HCT116 (cell line): ENCODE results near the gene ACP7. TPM values are rescaled to one million over a fixed set of nuclear protein-coding genes. Genes with fewer than 3 reads are reported as not detected.

Experiments used
- ATAC-seq: fragments of 200-7000 bp; cut with Tn5 transposase; 2 replicates; pipeline ENCODE4 v1.9.1; 2020; ENCODE audit warnings: mild to moderate bottlenecking, moderate library complexity
- BruUV-seq: library from RNA; stranded (reverse); fragments of 400-500 nt; replicated peaks from 2 replicates; lab custom pipeline; 2021; lab: Mats Ljungman, UMichigan
- CTCF ChIA-PET: fragments of 300-600 bp; sonication (Branson Sonifier 250); formaldehyde crosslinking; loops from one replicate; lab custom pipeline; 2021; ENCODE audit warnings: antibody characterized with exemption; lab: Charles Lee
- POLR2A ChIA-PET: fragments of 300-600, 350-600 bp; sonication (Branson Sonifier 250); formaldehyde crosslinking; loops from one replicate; lab custom pipeline; 2021; ENCODE audit warnings: antibody characterized with exemption; lab: Charles Lee
- RAD21 ChIA-PET, 2 experiments: fragments of 300-600 bp; sonication (Branson Sonifier 250); formaldehyde crosslinking; loops; one replicate each; lab custom pipeline; 2023; ENCODE audit warnings: low total read pairs in 2 of 2; ENCODE audit not compliant: uncharacterized antibody in 2 of 2, unreplicated experiment in 2 of 2, low non-redundant PET in 1 of 2; lab: Charles Lee
- DNase-seq: peaks from one replicate; pipeline ENCODE4 v3.0.0-alpha.2; 2010; ENCODE audit warnings: low read depth, low spot score
- H2AFZ ChIP-seq: fragments of 200-600 bp; shearing (Covaris generic), sonication (generic); 2 replicates; pipeline ENCODE4 v1.6.1; 2017; ENCODE audit warnings: low read depth, mixed run types, mixed read lengths, antibody characterized with exemption, low read length; ENCODE audit not compliant: poor library complexity, severe bottlenecking
- H3K27ac ChIP-seq: 2 replicates; pipeline ENCODE4 v1.5.1; 2012; ENCODE audit warnings: low read depth, low read length
- H3K27me3 ChIP-seq: fragments of 200-600 bp; sonication (generic); 2 replicates; pipeline ENCODE4 v1.6.1; 2016; ENCODE audit warnings: mixed run types, low read length, mixed read lengths; ENCODE audit not compliant: insufficient read depth
- H3K36me3 ChIP-seq, 2 experiments: fragments of 200-500 bp in 1 of 2; fragments of 200-600 bp in 1 of 2; sonication (Bioruptor generic) in 1 of 2; sonication (generic) in 1 of 2; 2 replicates each; pipeline versions ENCODE4 v1.5.1 to v1.6.1; 2014 to 2016; ENCODE audit warnings: low read length in 2 of 2, inconsistent platforms in 1 of 2, mixed read lengths in 1 of 2, mixed run types in 1 of 2; ENCODE audit not compliant: insufficient read depth in 2 of 2, control insufficient read depth in 1 of 2
- H3K4me1 ChIP-seq, 2 experiments: fragments of 200-600 bp in 1 of 2; sonication (generic) in 1 of 2; 2 replicates each; pipeline versions ENCODE4 v1.5.1 to v1.6.1; 2012 to 2017; ENCODE audit warnings: low read length in 2 of 2, inconsistent platforms in 1 of 2, mild to moderate bottlenecking in 1 of 2, mixed read lengths in 1 of 2, mixed run types in 1 of 2, moderate library complexity in 1 of 2; ENCODE audit not compliant: insufficient read depth in 2 of 2, control insufficient read depth in 1 of 2
- H3K4me2 ChIP-seq: fragments of 200-600 bp; sonication (generic); 2 replicates; pipeline ENCODE4 v1.6.1; 2017; ENCODE audit warnings: mixed run types, low read length, mixed read lengths
- H3K4me3 ChIP-seq, 2 experiments: fragments of 200-600 bp in 1 of 2; sonication (generic) in 1 of 2; replicated peaks in 1 of 2; 2 replicates each; pipeline ENCODE4 v1.5.1; 2011 to 2016; ENCODE audit warnings: low read length in 2 of 2, control low read depth in 1 of 2, low read depth in 1 of 2, mild to moderate bottlenecking in 1 of 2, mixed read lengths in 1 of 2, mixed run types in 1 of 2
- H3K79me2 ChIP-seq: fragments of 200-600 bp; sonication (generic); 2 replicates; pipeline ENCODE4 v1.6.1; 2017; ENCODE audit warnings: mild to moderate bottlenecking, mixed run types, low read length, moderate library complexity, mixed read lengths; ENCODE audit not compliant: insufficient read depth
- H3K9ac ChIP-seq: fragments of 200-600 bp; sonication (generic); 2 replicates; pipeline ENCODE4 v1.6.1; 2016; ENCODE audit warnings: low read length, mixed read lengths
- H3K9me2 ChIP-seq: fragments of 200-600 bp; sonication (generic), shearing (Covaris generic); 2 replicates; pipeline ENCODE4 v1.6.1; 2017; ENCODE audit warnings: mixed run types, mild to moderate bottlenecking, moderate library complexity; ENCODE audit not compliant: insufficient read depth
- H3K9me3 ChIP-seq, 2 experiments: fragments of 200-500 bp in 1 of 2; fragments of 200-600 bp in 1 of 2; sonication (Bioruptor generic) in 1 of 2; sonication (generic) in 1 of 2; 2 replicates each; pipeline ENCODE4 v1.6.1; 2014 to 2017; ENCODE audit warnings: low read length in 2 of 2, mixed read lengths in 2 of 2, inconsistent platforms in 1 of 2, low read depth in 1 of 2, mild to moderate bottlenecking in 1 of 2, mixed run types in 1 of 2, moderate library complexity in 1 of 2; ENCODE audit not compliant: control insufficient read depth in 1 of 2, insufficient read depth in 1 of 2
- H4K20me1 ChIP-seq: fragments of 200-600 bp; sonication (generic), shearing (Covaris generic); 2 replicates; pipeline ENCODE4 v1.6.1; 2017; ENCODE audit warnings: mixed run types, mild to moderate bottlenecking, moderate library complexity; ENCODE audit not compliant: insufficient read depth
- JUND ChIP-seq: IDR thresholded peaks from 2 replicates; pipeline ENCODE4 v1.6.1; 2012
- POLR2AphosphoS5 ChIP-seq: IDR thresholded peaks from 2 replicates; pipeline ENCODE4 v1.6.1; 2011; ENCODE audit warnings: mild to moderate bottlenecking, low read depth, low read length, moderate library complexity
- YY1 ChIP-seq: IDR thresholded peaks from 2 replicates; pipeline ENCODE4 v1.6.1; 2011; ENCODE audit warnings: low read length, low read depth, moderate library complexity, mild to moderate bottlenecking; ENCODE audit not compliant: insufficient replicate concordance; ENCODE audit errors: extremely low read depth
- ZNF274 ChIP-seq: fragments of 200-500 bp; sonication (Bioruptor generic); IDR thresholded peaks from 2 replicates; pipeline ENCODE4 v1.6.1; 2014; ENCODE audit warnings: mild to moderate bottlenecking, low read depth, low read length, inconsistent platforms
- intact Hi-C: fragments of 100-400 bp; cut with micrococcal nuclease; formaldehyde crosslinking; loops from 2 replicates; pipeline ENCODE4 v1.10.0; 2022
- total RNA-seq: library from RNA; stranded (reverse); gene quantifications from one replicate; pipeline ENCODE4 v1.2.1, GENCODE V29; 2021; ENCODE audit not compliant: unreplicated experiment

ACP7 gene
- total RNA-seq, 1 experiment from 2014 or later, result 4.7 TPM

DNA sequence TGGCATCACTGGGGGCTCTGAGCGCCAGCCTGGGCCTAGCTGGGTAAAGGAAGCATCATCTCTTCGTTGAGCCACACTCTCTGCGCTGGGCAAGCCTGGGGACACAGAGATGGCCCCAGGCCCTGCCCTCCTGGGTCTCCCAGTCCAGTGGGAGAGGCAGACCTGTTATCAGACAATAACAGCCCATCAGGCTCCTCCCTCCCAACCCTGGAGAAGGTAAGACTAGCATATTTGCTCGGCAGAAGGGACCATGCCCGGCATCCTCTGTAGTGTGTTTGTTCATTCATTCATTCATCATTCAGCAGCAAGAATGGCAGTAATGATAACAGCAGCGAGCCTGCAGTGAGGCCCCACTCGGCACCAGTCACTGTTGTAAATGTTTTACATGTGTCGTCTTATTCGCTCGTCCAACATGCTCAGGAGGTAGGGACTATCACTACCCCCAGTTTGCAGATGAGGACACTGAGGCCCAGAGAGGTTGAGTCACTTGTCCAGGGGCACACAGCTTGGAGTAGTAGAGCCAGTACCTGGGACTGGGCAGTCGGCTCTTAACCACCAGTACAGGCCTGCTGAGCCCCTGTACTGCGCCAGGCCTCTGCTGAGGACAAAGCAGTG is 74.6 kb downstream of the ACP7 start:
- H3K27ac ChIP-seq, result no peak overlapping the region
- no peaks in the 10 kb centered on the region for H4K20me1 ChIP-seq
- H3K36me3 ChIP-seq, result no peaks in the 10 kb centered on the region
- TF ChIP-seq YY1 (no peak), ZNF274 (no peak)
- RAD21 ChIA-PET, result no interaction called here
- peaks cover 91% of the 10 kb centered on the region for H3K79me2 ChIP-seq
- DNase-seq (no peak), ATAC-seq (no peak)
- no peak overlapping the region for H3K4me2 ChIP-seq
- H3K4me3 ChIP-seq, result no peak overlapping the region
- peaks cover 33 to 35% of the 10 kb centered on the region in 2 experiments for H3K4me1 ChIP-seq
- no peak overlapping the region for H2AFZ ChIP-seq
- CTCF ChIA-PET, result no interaction called here
- no peaks in the 10 kb centered on the region for H3K9me3 ChIP-seq
- no TSS peak for BruUV-seq
- no peaks in the 10 kb centered on the region for H3K9me2 ChIP-seq
- H3K27me3 ChIP-seq, result no peaks in the 10 kb centered on the region
- no peak overlapping the region for H3K9ac ChIP-seq
- POLR2A ChIA-PET, result no interaction called here
- intact Hi-C loops, result no loop called here

DNA sequence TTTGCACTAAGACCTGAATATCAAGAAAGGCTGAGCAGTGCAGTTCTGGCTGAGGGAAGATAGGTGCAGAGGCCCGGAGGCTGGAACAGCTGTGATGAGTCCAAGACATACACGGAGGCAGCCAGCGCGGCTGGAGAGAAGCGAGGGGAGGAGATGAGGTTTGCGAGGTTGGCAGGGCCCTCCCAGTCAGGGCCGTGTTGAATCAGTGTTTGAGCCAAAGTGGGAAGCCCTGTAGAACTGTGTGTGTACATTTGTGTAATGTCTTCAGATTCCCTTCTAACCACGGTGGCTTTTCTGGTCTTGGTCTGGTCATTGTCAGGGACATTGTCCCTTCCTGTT is 76.3 kb downstream of the ACP7 start:
- peaks cover 16 to 18% of the 10 kb centered on the region in 2 experiments for H3K4me1 ChIP-seq
- BruUV-seq, result no TSS peak
- intact Hi-C loops, result no loop called here
- no peak overlapping the region for H3K27ac ChIP-seq
- no peak overlapping the region for H3K4me3 ChIP-seq
- no peak for TF ChIP-seq JUND
- no peak for TF ChIP-seq POLR2AphosphoS5
- ATAC-seq (no peak), DNase-seq (no peak)
- H3K9me3 ChIP-seq, result no peaks in the 10 kb centered on the region
- H3K9me2 ChIP-seq, result no peaks in the 10 kb centered on the region
- no peaks in the 10 kb centered on the region for H3K36me3 ChIP-seq
- no peaks in the 10 kb centered on the region for H3K27me3 ChIP-seq
- H3K9ac ChIP-seq, result no peak overlapping the region
- RAD21 ChIA-PET, result no interaction called here
- no peak overlapping the region for H3K4me2 ChIP-seq
- H4K20me1 ChIP-seq, result no peaks in the 10 kb centered on the region
- CTCF ChIA-PET, result no interaction called here
- POLR2A ChIA-PET, result no interaction called here
- H2AFZ ChIP-seq, result no peak overlapping the region
- peaks cover 83% of the 10 kb centered on the region for H3K79me2 ChIP-seq

Other genes starting within 250 kb of the ACP7 start
- 551 TPM for gene HNRNPL, start 234.4 kb upstream of the ACP7 start, total RNA-seq
- 28.6 TPM for gene RINL, start 206.1 kb upstream of the ACP7 start, total RNA-seq
- 15.4 TPM for gene SIRT2, start 184.8 kb upstream of the ACP7 start, total RNA-seq
- 51.2 TPM for gene NFKBIB, start 184.4 kb upstream of the ACP7 start, total RNA-seq
- 1.2 TPM for gene CCER2, start 172.2 kb upstream of the ACP7 start, total RNA-seq
- gene SARS2, start 153.6 kb upstream of the ACP7 start, total RNA-seq, result 58.2 TPM
- 97.7 TPM for gene MRPS12, start 153.4 kb upstream of the ACP7 start, total RNA-seq
- 18.5 TPM for gene FBXO17, start 108.6 kb upstream of the ACP7 start, total RNA-seq
- 16.4 TPM for gene FBXO27, start 51.8 kb upstream of the ACP7 start, total RNA-seq
- gene PAK4, start 41.4 kb downstream of the ACP7 start, total RNA-seq, result 90.1 TPM
- gene NCCRP1, start 112.6 kb downstream of the ACP7 start, total RNA-seq, result 0.12 TPM
- gene SYCN, start 119.9 kb downstream of the ACP7 start, total RNA-seq, result not detected
- gene IFNL3, start 160.6 kb downstream of the ACP7 start, total RNA-seq, result not detected
- not detected for gene IFNL4, start 164.5 kb downstream of the ACP7 start, total RNA-seq
- not detected for gene IFNL2, start 184.0 kb downstream of the ACP7 start, total RNA-seq
- gene IFNL1, start 212.0 kb downstream of the ACP7 start, total RNA-seq, result not detected
- 13.8 TPM for gene LRFN1, start 236.5 kb downstream of the ACP7 start, total RNA-seq